ENCODE measurements around the gene LRSAM1.

LRSAM1 gene

DNA sequence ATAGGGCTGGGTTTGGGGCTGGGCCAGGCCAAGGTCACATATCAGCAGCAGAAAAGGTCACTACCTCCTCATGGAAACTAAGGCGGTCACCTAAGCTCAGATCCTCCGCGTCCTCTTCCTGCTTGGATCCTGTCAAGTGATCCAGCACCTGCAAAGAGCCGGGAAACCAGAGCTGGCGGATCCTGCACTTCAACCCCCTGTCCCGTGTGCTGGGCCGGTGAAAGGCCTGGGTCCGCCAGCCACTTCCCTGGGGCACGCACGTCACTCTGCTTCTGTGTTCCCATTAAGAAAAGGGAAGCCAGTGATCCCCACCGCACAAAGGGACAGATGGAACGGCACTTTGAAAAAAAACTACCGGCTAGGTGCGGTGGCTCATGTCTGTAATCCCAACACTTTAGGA, 99.4 kb downstream of the LRSAM1 start:
- DNase-seq (ENCODE audit: low read depth in 2 of 2): no peak
